NCI-H82 (cell line): ENCODE measurements around the gene FAF1.
"Not testable (repeated sequence)": the region's sequence is repeated elsewhere in the genome, so short reads cannot be mapped to it uniquely, and the experiment has no call there.

Experiments
- DNase-seq: peaks from one replicate; lab custom pipeline; 2025; lab: John Stamatoyannopoulos, UW

Gene FAF1

DNA sequence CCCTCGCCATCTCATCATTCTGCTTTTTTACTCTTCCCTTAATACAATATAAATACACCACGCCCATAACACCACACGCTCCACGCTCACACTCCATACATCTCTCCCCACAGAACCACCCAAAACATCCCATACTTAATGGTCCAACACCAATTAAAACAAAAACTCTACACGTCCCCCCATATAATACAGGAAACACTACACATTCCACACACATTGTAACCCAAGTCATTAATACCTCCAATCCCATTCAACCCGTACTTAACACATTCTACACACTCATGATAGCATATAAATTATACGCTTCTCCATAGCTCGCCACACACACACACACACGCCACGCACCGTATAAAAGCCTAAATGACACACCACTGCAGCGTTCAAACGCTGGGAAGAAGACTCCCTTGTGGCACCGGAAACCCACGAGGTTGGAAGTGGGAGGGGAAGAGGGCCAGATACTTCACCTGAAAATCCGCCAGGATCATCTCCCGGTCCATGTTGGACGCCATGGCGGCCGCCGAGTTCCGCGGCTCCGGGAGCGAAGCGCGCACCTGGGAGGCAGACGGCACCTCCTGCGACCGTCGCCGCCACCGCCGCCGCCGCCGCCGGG lies 659 bp downstream of the FAF1 start:
- DNase-seq = peak; percentile 69

DNA sequence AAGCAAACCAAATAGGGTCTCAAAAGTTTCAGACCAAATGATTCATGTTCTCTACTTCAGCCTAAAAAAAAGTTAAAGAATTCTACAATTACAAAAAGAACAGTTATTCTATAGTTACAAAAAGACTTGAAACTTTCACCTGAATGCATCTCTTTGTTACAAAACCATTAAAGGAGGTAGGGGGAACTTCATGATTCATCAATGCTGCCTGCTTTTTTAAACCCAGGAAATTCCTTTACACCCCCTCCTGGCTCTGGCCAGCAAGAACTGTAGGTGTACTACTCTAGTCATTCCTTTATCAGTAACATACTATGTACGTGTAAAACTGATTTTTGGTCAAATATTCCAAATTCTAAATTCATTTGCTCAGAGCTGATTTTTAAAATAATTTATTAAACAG lies 5.0 kb downstream of the FAF1 start:
- no peak for DNase-seq

DNA sequence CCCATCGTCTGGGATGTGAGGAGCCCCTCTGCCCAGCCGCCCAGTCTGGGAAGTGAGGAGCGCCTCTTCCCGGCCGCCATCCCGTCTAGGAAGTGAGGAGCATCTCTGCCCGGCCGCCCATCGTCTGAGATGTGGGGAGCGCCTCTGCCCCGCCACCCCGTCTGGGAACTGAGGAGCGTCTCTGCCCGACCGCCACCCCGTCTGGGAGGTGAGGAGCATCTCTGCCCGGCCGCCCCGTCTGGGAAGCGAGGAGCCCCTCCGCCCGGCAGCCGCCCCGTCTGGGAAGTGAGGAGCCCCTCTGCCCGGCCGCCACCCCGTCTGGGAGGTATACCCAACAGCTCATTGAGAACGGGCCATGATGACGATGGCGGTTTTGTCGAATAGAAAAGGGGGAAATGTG lies 7.5 kb downstream of the FAF1 start:
- not testable (repeated sequence) for DNase-seq

DNA sequence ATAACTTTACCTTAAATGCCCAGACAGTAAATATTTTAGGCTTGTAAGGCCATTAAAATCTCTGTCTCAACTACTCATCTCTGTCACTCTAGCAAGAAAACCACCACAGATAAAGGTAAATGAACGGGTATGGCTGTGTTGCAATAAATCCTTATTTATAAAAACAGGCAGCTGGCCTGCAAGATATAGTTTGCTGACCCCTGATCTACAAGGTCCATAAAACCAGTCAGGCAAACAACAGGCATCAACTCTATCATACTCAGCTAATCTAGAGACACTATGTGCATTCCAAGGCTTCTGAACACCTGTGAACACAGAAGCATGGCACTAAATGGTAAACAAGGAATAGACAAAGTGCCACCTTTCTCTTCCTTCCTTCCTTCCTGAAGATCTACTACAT lies 9.7 kb downstream of the FAF1 start:
- DNase-seq = no peak

DNA sequence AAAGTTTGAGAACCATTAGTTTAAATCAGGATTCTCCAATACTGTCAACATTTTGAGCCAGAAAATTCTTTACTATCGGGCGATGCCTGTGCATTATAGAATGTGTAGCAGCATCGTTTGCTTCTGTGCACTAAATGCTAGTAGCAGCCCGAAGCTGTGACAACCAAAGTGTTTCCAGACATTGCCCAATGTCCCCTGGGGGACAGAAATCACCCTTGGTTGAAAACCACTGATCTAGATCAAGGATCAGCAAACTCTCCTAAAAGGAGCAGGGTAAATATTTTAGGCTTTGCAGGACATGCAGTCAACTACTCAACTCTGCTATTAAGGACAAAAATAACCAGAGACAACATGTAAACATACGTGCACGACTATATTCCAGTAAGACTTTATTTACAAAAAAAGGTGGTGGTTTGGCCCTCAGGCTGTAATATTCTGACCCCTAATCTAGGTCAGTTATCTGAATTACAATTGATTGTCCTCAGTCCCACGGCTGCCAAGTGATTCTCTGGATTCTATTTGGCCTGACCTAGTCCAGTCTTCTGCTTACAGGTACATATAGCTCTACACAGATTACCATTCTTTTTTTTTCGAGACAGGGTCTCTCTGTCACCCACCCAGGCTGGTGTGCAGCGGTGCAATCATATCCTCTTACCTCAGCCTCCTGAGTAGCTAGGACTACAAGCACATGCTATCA lies 10.6 kb downstream of the FAF1 start:
- no peak for DNase-seq

DNA sequence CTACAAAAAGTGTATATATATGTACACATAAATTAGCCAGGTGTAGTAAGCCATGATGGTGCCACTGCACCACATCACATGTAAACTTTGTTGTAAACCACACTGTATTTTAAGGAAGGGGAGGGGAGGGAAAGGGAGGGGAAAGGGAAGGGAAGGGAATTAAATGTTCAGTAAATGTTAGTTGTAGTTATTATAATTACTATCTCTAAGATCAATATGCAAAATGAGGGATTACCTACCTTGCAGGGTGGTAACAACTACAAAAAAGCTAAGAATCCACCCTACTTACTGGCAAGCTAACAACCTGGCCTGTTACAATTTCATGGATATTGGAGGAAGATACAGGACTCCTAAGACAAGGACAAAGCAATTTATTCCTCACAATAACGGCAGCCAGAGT lies 17.7 kb downstream of the FAF1 start:
- no peak for DNase-seq

DNA sequence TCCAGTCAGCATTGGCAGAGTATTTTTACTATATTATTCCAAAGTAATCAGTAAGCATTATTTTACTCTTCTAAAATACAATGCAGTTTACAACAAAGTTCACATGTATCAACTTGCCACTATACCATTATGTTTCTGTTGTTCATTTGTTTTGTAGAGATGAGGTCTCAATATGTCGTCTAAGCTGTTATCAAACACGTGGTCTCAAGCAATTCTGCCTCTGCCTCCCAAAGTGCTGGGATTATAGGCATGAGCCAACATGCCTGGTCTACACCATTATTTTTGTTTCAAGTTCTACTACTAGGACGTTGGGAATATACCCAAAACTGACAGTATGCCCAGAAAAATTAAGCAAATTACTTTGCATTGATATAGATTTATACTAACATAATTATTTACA lies 19.8 kb downstream of the FAF1 start:
- DNase-seq = no peak

DNA sequence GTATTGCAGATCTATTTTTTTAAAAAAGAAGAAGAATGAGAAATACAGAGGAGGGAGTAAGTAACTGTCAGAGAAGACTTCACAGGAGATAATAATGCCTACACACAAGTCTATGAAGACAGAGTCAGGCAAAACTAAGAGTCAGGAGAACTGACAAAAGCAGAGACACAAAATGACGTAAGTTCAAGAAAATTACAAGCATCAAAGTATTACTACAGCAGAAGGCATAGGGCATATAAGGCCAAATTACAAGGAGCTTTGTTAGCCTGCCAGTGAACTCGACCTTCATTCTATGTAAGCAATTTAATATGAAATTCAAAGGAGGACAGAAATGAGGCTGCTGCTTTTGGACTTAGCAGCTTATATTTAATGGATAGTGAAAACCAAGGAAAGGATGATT lies 23.7 kb downstream of the FAF1 start:
- DNase-seq = no peak

DNA sequence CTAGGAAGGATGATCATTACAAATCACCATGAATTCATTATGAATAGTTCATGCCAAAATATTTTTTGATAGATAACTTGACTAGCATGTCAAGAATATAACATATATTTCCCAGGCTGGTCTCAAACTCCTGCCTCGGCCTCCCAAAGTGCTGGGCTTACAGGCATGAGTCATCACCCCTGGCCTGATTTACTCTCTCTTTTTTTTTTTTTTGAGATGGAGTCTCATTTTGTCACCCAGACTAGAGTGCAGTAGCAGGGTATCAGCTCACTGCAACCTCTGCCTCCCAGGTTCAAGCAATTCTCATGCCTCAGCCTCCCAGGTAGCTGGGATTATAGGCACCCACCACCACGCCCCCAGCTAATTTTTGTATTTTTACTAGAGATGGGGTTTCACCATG lies 24.8 kb downstream of the FAF1 start:
- not testable (repeated sequence) for DNase-seq

DNA sequence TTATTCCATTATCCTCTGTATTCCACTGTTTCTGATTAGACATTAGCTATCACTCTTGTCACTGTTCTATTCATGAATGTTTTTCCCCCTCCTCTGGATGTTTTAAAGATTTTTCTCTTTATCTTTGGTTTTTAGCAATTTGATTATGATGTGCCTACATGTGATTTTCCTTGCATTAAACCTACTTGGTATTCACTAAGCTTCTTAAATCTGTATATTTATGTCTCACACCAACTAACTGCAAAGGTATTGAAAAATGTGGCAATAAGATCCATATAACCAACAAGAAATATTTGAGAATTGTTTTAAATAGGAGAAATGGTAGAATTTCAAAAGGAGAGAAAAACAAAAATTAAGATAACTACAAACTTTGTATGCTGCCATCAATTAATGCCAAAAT lies 25.2 kb downstream of the FAF1 start:
- DNase-seq = no peak

DNA sequence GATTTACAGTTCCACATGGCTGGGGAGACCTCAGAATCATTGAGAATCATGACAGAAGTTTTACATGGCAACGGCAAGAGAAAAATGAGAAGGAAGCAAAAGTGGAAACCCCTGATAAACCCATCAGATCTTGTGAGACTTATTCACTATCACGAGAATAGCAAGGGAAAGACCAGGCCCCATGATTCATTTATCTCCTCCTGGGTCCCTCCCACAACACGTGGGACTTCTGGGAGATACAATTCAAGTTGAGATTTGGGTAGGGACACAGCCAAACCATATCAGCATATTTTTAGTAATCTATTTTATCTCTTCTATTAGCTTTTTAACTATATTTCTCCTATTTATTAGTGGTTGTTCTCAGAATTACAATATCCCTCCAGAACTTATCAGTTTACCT lies 26.3 kb downstream of the FAF1 start:
- DNase-seq = not testable (repeated sequence)

DNA sequence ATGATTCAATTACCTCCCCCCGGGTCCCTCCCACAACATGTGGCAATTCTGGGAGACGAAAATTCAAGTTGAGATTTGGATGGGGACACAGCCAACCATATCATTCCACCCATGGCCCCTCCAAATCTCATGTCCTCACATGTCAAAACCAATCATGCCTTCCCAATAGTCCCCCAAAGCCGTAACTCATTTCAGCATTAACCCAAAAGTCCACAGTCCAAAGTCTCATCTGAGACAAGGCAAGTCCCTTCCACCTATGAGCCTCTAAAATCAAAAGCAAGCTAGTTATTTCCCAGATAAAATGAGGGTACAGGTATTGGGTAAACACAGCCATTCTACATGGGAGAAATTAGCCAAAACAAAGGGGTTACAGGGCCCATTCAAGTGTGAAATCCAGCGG lies 28.0 kb downstream of the FAF1 start:
- DNase-seq = not testable (repeated sequence)

DNA sequence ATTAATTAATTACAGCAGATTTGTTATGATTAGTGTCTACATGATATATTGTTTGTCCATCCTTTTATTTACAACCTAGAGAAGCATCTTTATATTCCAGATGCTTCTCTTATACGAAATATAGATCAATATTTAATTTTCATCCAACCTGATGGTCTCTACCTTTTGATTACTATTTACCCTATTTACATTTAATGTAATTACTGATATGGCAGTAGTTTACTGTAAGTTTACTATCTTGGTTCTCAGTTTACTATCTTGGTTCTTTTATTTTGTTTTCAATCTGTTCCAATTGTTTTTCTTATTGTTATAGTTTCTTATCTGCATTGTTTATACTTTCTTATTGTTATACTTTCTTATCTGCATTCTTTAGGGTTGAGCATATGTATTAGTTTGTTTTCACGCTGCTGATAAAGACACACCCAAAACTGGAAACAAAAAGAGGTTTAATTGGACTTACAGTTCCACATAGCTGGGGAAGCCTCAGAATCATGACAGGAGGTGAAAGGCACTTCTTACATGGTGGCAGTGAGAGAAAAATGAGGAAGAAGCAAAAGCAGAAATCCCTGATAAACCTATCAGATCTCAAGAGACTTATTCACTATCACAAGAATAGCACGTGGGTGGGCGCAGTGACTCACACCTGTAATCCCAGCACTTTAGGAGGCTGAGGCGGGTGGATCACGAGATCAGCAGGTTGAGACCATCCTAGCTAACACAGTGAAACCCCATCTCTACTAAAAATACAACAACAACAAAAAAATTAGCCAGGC lies 28.9 kb downstream of the FAF1 start:
- DNase-seq = no peak

DNA sequence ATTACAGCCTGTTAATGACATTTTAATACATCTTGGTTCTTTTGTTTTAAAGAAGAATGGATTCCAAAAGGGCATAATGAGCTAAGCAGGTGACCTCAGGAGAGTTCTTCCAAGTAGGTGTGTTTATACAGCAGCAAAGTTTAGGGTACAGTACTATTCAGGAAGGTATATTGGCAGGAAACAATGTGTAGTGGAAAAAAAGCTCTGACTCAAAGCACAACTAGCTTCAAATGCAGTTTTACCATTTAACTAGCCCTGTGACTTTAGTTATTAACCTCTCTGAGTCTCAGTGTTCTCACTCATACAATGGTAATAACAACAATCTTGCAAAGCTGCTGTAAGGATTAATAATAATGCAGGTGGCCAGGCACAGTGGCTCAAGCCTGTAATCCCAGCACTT lies 29.9 kb downstream of the FAF1 start:
- DNase-seq = no peak

DNA sequence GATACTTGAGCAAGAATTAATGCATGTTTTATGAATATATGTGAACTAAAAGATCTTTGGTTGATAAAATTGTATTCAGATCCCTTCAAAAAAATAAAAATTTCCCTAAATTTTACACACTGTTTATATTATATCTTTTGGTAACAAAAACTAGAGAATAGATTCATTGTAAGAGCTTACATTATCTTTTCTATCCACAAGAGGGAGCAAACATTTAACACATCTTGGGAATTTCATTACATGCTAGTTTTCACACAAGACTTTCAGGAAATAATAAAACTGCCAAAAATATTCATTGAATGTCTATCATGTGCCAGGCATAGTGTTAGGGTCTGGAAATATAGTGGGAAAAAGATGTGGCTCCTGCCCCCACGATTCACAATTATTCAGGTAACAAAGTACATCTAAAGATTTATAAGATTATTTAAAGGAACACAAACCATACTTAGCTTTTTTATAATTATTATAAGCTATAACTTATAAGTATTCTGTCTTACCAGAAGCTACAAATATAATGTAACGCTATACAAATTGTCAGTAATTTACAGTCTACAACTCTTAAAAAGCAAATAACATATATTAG lies 30.6 kb downstream of the FAF1 start:
- peak; percentile 40 for DNase-seq

DNA sequence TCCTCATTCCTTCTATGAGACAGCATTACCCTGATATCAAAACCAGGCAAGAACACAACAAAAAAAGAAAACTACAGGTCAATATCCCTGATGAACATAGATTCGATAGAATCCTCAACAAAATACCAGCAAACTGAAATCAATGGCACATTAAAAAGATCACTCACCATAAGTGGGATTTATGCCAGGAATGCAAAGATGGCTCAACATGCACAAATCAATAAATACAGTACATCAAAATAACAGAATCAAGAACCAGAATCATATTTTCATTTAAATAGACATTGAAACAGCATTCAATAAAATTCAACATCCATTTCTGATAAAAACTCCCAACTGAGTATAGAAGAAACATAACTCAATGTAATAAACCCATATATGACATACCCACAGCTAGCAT lies 36.5 kb downstream of the FAF1 start:
- DNase-seq = no peak

DNA sequence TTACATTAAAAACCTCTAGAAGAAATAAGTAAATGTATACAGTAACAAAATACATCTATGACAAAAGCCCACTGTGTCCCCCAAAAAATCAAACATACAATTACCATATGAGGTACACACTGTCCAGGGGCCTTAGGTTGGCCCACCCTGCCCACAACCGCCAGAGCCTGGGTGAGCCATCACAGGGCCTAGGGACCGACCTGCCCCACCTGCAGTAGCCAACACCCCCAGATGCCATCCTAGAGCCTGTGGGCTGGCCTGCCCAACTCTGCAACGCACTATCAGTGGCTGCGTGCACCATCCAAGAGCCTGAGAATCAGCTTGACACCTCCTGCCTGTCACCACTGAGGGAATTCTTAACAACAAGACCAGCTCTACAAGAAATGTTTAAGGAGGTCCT lies 39.0 kb downstream of the FAF1 start:
- DNase-seq = no peak

DNA sequence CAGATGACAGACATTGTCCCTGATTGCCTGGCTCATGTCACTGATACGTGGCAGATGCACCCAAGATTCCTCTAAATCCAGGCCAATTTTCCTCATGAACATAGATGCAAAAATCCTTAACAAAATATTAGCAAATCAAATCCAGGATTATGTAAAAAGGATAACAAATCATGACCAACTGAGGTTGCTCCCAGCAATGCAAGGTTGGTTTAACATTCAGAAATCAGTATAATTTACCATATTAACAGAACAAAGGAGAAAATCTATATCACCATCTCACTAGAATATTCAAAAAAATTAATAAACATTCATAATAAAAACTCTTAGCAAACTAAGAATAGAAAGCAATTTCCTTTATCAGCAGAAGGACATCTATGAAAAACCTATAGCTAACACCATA lies 39.7 kb downstream of the FAF1 start:
- DNase-seq = no peak

DNA sequence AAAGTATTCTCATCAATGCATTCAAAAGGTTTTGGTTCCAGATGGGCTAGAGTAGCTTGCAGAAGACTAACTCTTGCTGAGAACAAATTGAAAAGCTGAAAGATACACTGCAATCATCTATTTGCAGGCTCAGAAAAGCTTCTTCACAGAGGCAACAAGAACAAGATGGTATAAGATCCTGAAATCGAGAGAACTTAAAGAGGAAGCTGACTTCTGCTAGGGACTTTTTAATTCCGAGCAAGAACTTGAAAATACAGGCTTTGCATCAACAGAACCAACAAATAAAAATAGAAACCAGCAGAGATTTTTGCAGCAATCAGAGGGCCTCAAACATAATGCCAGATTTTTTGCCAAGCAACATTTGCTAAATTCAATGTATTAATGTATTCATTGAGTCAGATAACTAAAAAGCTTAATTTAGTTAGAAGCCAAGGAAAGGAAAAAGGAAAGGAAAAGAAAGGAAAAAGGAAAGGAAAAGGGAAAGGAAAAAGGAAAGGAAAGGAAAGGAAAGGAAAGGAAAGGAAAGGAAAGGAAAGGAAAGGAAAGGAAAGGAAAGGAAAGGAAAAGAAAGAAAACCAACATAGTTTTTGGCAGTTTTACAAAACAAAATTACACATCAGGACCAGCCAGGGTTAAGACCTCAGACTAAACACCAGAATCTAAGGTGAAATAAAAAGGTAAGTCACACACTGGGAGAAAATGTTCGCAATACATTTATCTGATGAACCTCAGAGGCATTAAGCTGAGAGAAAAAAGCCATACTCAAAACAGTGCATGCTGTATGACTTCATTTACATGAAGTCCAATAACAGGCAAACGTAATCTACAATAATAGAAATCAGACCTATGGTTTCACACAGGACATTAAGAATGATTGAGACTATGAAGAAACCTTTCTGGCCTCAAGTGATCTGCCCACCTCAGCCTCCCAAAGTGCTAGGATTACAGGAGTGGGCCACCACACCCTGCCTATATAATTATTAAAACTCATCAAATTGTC lies 42.6 kb downstream of the FAF1 start:
- no peak for DNase-seq

DNA sequence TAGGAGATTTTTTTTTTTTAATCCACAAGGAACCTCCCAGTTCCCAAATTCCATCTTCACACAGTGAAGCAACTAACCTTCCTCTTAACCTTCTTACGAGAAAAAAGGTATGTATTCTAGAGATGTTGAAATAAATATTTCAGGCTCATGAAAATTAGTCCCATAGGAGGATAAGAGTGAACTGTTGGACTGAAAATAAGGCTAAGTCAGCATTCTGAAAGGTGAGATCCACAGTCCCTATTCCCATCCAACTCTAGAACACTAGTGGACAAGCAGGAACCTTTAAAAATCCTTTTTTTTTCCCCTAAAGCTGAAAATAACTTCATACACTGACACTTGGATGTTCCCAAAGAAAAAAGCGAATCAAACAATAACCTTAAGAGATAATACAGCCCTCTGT lies 44.4 kb downstream of the FAF1 start:
- no peak for DNase-seq

DNA sequence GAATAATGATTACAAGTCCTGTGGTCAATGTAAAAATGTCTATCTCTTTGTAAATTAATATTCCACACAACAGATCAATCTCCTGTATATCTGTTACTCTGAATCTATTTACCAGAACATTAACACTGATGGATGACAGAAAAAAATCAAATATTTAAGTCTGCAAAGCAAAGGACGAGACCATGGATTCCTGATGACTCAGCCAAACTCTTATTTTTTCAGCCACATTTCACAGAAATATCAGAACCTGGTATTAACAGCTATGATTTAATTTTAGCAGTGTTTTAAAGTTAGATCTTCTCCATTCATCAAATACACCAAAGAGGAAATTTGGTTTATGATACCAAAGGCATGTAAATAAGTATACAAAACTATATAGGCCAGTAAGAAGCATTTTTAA lies 46.1 kb downstream of the FAF1 start:
- no peak for DNase-seq

DNA sequence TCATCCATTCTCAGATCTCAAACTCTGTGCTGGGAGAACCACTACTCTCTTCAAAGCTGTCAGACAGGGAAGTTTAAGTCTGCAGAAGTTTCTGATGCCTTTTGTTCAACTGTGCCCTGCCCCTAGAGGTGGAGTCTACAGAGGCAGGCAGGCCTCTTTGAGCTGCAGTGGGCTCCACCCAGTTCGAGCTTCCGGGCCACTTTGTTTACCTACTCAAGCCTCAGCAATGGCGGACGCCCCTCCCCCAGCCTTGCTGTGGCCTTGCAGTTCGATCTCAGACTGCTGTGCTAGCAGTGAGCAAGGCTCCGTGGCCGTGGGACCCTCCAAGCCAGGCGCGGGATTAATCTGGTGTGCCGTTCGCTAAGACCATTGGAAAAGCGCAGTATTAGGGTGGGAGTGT lies 49.7 kb downstream of the FAF1 start:
- not testable (repeated sequence) for DNase-seq
